Gastrocnemius medialis (tissue), 4 donors: ENCODE measurements around the gene ADAMTSL1. TPM values are rescaled to one million over a fixed set of nuclear protein-coding genes. Genes with fewer than 3 reads are reported as not detected.

Experiments
- ATAC-seq, 2 donors: fragments of 150-250 bp; one replicate each; pipeline ENCODE4 v1.9.1; 2016
- DNase-seq, 2 donors: peaks; one replicate each; pipeline ENCODE4 v3.0.0-alpha.2; 2019
- H3K27ac ChIP-seq, 4 donors: fragments of 200-600 bp; sonication (generic); 1 replicate in 1 of 4; 2 replicates in 3 of 4; pipeline ENCODE4 v1.5.1; 2016 to 2018; ENCODE audit warnings: mild to moderate bottlenecking in 2 of 4, moderate library complexity in 1 of 4
- H3K27me3 ChIP-seq, 3 donors: fragments of 200-600 bp; sonication (generic) in 2 of 3; 1 replicate in 1 of 3; 2 replicates in 2 of 3; pipeline versions ENCODE4 v1.5.1 to v1.6.0; 2016 to 2019; ENCODE audit warnings: mild to moderate bottlenecking in 1 of 3, moderate library complexity in 1 of 3
- H3K36me3 ChIP-seq, 2 donors: fragments of 200-600 bp; sonication (generic) in 1 of 2; one replicate each; pipeline ENCODE4 v1.5.1; 2017 to 2018
- H3K4me1 ChIP-seq, 2 donors: fragments of 200-600 bp; sonication (generic) in 1 of 2; one replicate each; pipeline ENCODE4 v1.5.1; 2016 to 2017; ENCODE audit warnings: mild to moderate bottlenecking in 2 of 2
- H3K4me3 ChIP-seq, 4 donors: fragments of 200-600 bp; sonication (generic) in 3 of 4; 1 replicate in 1 of 4; 2 replicates in 3 of 4; pipeline ENCODE4 v1.5.1; 2016 to 2019; ENCODE audit warnings: mild to moderate bottlenecking in 2 of 4
- H3K9me3 ChIP-seq, 3 donors: fragments of 200-600 bp; sonication (generic) in 2 of 3; 1 replicate in 1 of 3; 2 replicates in 2 of 3; pipeline ENCODE4 v1.5.1; 2016 to 2019
- CTCF ChIP-seq, 5 experiments: fragments of 450-650 bp in 3 of 5; fragments of 200-600 bp in 2 of 5; sonication (generic) in 2 of 5; IDR thresholded peaks in 4 of 5; conservative IDR thresholded peaks in 1 of 5; 1 replicate in 4 of 5; 2 replicates in 1 of 5; pipeline ENCODE4 v1.5.1; 2016 to 2019; ENCODE audit warnings: antibody characterized with exemption in 5 of 5, mild to moderate bottlenecking in 3 of 5, moderate library complexity in 3 of 5
- POLR2A ChIP-seq, 2 donors: fragments of 450-650 bp; IDR thresholded peaks; one replicate each; pipeline ENCODE4 v1.6.1; 2017; ENCODE audit warnings: antibody characterized with exemption in 2 of 2, mild to moderate bottlenecking in 2 of 2, moderate library complexity in 2 of 2
- in situ Hi-C, 4 donors: fragments of 200-750 bp; cut with MboI; loops; one replicate each; pipeline versions ENCODE4 v1.15.0 to v1.8.0; 2017; ENCODE audit warnings: low sequenced_read_pairs in 4 of 4
- intact Hi-C: fragments of 100-400 bp; cut with DNase I; formaldehyde crosslinking; loops from one replicate; pipeline ENCODE4 v1.15.1; 2023; ENCODE audit warnings: low total_unique reads
- total RNA-seq, 4 donors: library from RNA; depleted of rRNA; stranded (reverse); fragments of >200 nt; gene quantifications; one replicate each; pipeline versions ENCODE4 v1.1.0 to v1.2.3, GENCODE V29; 2016

The ADAMTSL1 gene
- total RNA-seq, 4 donors from 2014 or later, result 0.05 to 0.58 (median 0.28) TPM

GRCh38 chr9:18531136-18532065 is 57.4 kb downstream of the ADAMTSL1 start:
- in situ Hi-C loops, result no loop called here
- TF ChIP-seq CTCF (IDR thresholded peaks at IDR 0.05 in 4 of 5, conservative IDR thresholded peaks at IDR 0.05 in 1 of 5), result no peak
- TF ChIP-seq POLR2A (IDR thresholded peaks at IDR 0.05), result no peak
- H3K9me3 ChIP-seq, result no peaks in the 10 kb centered on the region
- intact Hi-C loops, result no loop called here
- no peak overlapping the region for H3K4me3 ChIP-seq
- H3K27ac ChIP-seq, result no peak overlapping the region
- DNase-seq (no peak), ATAC-seq (no peak)
- H3K27me3 ChIP-seq, result no peaks in the 10 kb centered on the region
- no peaks in the 10 kb centered on the region for H3K4me1 ChIP-seq
- no peaks in the 10 kb centered on the region for H3K36me3 ChIP-seq

DNA sequence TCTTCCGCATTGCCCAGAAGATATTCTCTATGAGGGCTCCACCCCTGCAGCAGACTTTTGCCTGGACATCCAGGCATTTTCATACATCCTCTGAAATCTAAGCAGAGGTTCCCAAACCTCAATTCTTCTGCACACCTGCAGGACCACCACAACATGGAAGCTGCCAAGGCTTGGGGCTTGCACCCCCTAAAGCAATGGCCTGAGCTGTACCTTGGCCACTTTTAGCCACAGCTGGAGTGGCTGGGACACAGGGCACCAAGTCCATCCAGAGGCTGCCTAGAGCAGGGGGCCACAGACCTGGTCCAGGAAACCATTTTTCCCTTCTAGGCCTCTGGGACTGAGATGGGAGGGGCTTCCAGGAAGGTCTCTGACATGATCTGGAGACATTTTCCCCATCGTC is 60.7 kb downstream of the ADAMTSL1 start:
- Histone ChIP-seq H3K27ac (no peak overlapping the region), H3K36me3 (no peaks in the 10 kb centered on the region), H3K9me3 (no peaks in the 10 kb centered on the region), H3K27me3 (no peaks in the 10 kb centered on the region), H3K4me1 (no peaks in the 10 kb centered on the region), H3K4me3 (no peak overlapping the region)
- in situ Hi-C loops, result no loop called here
- TF ChIP-seq POLR2A (IDR thresholded peaks at IDR 0.05) (no peak), CTCF (IDR thresholded peaks at IDR 0.05 in 4 of 5, conservative IDR thresholded peaks at IDR 0.05 in 1 of 5) (no peak)
- ATAC-seq (no peak), DNase-seq (no peak)
- intact Hi-C loops, result no loop called here

DNA sequence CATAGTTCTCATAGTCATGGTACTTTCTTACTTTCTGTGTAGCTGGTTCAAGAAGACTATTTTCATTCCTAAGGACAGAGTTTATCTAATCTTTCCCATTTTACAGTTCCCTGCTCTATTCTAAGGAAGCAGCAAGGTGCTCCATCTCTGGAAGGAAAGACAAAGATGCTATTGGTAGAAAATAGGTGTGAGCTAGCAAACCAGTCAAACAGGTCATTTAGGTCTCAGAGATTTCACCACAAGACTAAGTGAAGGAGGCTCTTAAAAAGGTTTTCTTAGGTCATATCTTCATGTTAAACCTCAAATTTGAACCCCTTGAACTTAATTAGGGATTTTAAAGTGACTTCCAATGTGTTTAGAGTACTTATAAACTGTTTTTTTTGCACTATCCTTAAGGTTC is 62.6 kb downstream of the ADAMTSL1 start:
- no peaks in the 10 kb centered on the region for H3K4me1 ChIP-seq

DNA sequence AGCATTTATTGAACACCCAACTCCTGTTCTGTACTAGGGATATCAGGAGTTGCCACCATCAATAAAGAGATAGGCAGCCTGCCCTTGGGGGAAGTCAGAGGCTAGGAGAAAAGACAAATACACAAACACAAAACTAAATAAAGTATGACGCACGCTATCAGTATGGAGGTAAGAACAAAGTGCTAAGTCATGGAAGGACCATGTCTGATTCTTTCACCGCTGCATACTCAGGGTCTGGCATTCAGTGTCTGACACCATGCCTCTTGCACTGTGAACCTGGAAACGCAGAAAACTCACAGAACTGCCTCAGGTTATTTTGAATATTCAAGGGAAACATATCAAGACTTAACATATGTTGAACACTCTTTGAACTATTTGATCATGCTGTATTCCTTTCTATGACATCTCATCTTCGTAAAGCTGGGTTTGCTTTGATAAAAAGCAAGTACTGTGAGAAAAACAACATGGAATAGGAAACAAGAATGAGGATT is 65.3 kb downstream of the ADAMTSL1 start:
- no peaks in the 10 kb centered on the region for H3K36me3 ChIP-seq
- H3K27ac ChIP-seq, result no peak overlapping the region
- DNase-seq (no peak), ATAC-seq (no peak)
- intact Hi-C loops, result no loop called here
- in situ Hi-C loops, result no loop called here
- H3K27me3 ChIP-seq, result no peaks in the 10 kb centered on the region
- no peaks in the 10 kb centered on the region for H3K9me3 ChIP-seq
- TF ChIP-seq CTCF (IDR thresholded peaks at IDR 0.05 in 4 of 5, conservative IDR thresholded peaks at IDR 0.05 in 1 of 5) (no peak), POLR2A (IDR thresholded peaks at IDR 0.05) (no peak)
- H3K4me1 ChIP-seq, result no peaks in the 10 kb centered on the region
- H3K4me3 ChIP-seq, result no peak overlapping the region

More for the DNA sequence above, 62.6 kb downstream of the ADAMTSL1 start:
- in situ Hi-C loops, result no loop called here
- no peak overlapping the region for H3K27ac ChIP-seq
- no peak for TF ChIP-seq CTCF (IDR thresholded peaks at IDR 0.05 in 4 of 5, conservative IDR thresholded peaks at IDR 0.05 in 1 of 5)
- no peak for TF ChIP-seq POLR2A (IDR thresholded peaks at IDR 0.05)
- ATAC-seq, result no peak
- intact Hi-C loops, result no loop called here
- DNase-seq, result no peak
- H3K4me3 ChIP-seq, result no peak overlapping the region
- H3K9me3 ChIP-seq, result no peaks in the 10 kb centered on the region
- no peaks in the 10 kb centered on the region for H3K27me3 ChIP-seq
- H3K36me3 ChIP-seq, result no peaks in the 10 kb centered on the region
